ENCODE measurements around the gene PNMA1. TPM values are rescaled to one million over a fixed set of nuclear protein-coding genes. Genes with fewer than 3 reads are reported as not detected.

Gene PNMA1
- total and polyA plus RNA-seq, 2 of the 13 experiments (the other 11 are each of a cell fraction or from before 2014, with no cell fraction given): 7.0 to 8.3 TPM

- no peak for TF ChIP-seq TOPORS (CRISPR knock-in tag; IDR thresholded peaks at IDR 0.05)
- no peak for TF ChIP-seq TCF7L2 (IDR thresholded peaks at IDR 0.05; ENCODE audit: low read depth, low read length)
- TF ChIP-seq RBM22 (optimal IDR thresholded peaks at IDR 0.05; ENCODE audit: low read length): no peak
- no peak for TF ChIP-seq E2F2 (CRISPR knock-in tag; IDR thresholded peaks at IDR 0.05; ENCODE audit: borderline replicate concordance)
- 0 out of 2 replicates have a peak, but pooled peaks have one; percentile 26 for TF ChIP-seq ETV6 (CRISPR knock-in tag; conservative IDR thresholded peaks at IDR 0.05)
- no peak for TF ChIP-seq SRSF4 (IDR thresholded peaks at IDR 0.05; ENCODE audit: low read depth, low read length, poor library complexity, severe bottlenecking)
- no peak for TF ChIP-seq THYN1 (CRISPR knock-in tag; IDR thresholded peaks at IDR 0.05; ENCODE audit: borderline replicate concordance, low read depth)
- no peak for TF ChIP-seq ZSCAN25 (CRISPR knock-in tag; IDR thresholded peaks at IDR 0.05)
- TF ChIP-seq ZNF709 (CRISPR knock-in tag; IDR thresholded peaks at IDR 0.05): peak; percentile 68; the same call in 1 of the 2 replicates
- TF ChIP-seq ETV5 (CRISPR knock-in tag; IDR thresholded peaks at IDR 0.05; ENCODE audit: borderline replicate concordance): peak; percentile 48
- no peak for TF ChIP-seq ZNF652 (CRISPR knock-in tag; IDR thresholded peaks at IDR 0.05; ENCODE audit: borderline replicate concordance, low read depth)
- no peak for TF ChIP-seq ZNF136 (CRISPR knock-in tag; IDR thresholded peaks at IDR 0.05; ENCODE audit: low read depth)
- no peak for TF ChIP-seq BRD4 (CRISPR knock-in tag; IDR thresholded peaks at IDR 0.05)
- TF ChIP-seq AHDC1 (CRISPR knock-in tag; IDR thresholded peaks at IDR 0.05; ENCODE audit: borderline replicate concordance): no peak
- no peak for TF ChIP-seq HNRNPK (IDR thresholded peaks at IDR 0.05; ENCODE audit: low read depth, low read length, poor library complexity, severe bottlenecking)
- TF ChIP-seq DPF2 (CRISPR knock-in tag; IDR thresholded peaks at IDR 0.05; ENCODE audit: borderline replicate concordance, low read depth): no peak
- no peak for TF ChIP-seq RARG (CRISPR knock-in tag; IDR thresholded peaks at IDR 0.05; ENCODE audit: low read depth)
- no peak for TF ChIP-seq ZNF543 (CRISPR knock-in tag; IDR thresholded peaks at IDR 0.05)
- no peak; the same call in 1 of the 2 replicates for TF ChIP-seq HOXA9 (CRISPR knock-in tag; IDR thresholded peaks at IDR 0.05; ENCODE audit: borderline replicate concordance)
- no peak for TF ChIP-seq RARA (CRISPR knock-in tag; IDR thresholded peaks at IDR 0.05)
- TF ChIP-seq CHD4 (IDR thresholded peaks at IDR 0.05; ENCODE audit: borderline replicate concordance, low read length): no peak
- no peak for TF ChIP-seq ZNF282 (IDR thresholded peaks at IDR 0.05; ENCODE audit: partially characterized antibody)
- TF ChIP-seq GATAD2A (CRISPR knock-in tag; IDR thresholded peaks at IDR 0.05): peak; percentile 53
Observed at GRCh38 chr14:73758392-73759182, 44.4 kb upstream of the PNMA1 start (continued).

Data from HepG2 (cell line).